Loucy (cell line): ENCODE data around the gene C2orf80.

Experiments
- CTCF ChIP-seq: fragments of 200-600 bp; sonication (generic); conservative IDR thresholded peaks from 2 replicates; pipeline ENCODE4 v1.5.1; 2014; ENCODE audit warnings: mild to moderate bottlenecking, antibody characterized with exemption, low read length
- EZH2phosphoT487 ChIP-seq: fragments of 200-600 bp; IDR thresholded peaks from 2 replicates; pipeline ENCODE4 v1.6.1; 2018; ENCODE audit warnings: antibody characterized with exemption, mild to moderate bottlenecking, moderate library complexity, borderline replicate concordance

DNA sequence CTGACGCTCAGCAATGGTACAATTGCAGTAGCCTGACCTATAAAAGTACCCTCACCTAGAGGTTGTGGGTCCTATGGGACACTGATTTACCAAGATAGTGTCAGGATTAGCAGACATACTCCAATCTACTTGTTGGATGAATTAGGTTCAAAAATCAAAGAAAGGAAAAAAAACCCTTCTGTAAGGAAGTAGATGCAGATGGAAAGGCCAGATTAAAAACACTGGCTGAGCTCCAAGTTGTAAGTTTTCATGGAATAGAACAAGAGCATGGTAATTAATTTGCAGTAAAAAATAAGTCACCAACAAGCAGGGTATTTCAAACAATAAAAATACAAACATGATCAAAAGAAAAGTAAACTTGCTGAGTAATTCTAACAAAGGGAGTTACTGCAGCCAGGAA is 38.6 kb upstream of the C2orf80 start:
- no peak for TF ChIP-seq CTCF
- no peak for TF ChIP-seq EZH2phosphoT487
